HEK293T (cell line): ENCODE measurements around the gene SH3D19.
"Not testable (repeated sequence)": the region's sequence is repeated elsewhere in the genome, so short reads cannot be mapped to it uniquely, and the experiment has no call there.

Experiments
- CTCF ChIA-PET: fragments of 350-600 bp; formaldehyde crosslinking; extraction: SDS; loops from one replicate; lab custom pipeline; 2021; ENCODE audit warnings: antibody characterized with exemption, inconsistent platforms; lab: Yijun Ruan, JAX
- POLR2A ChIA-PET: fragments of 350-600 bp; formaldehyde crosslinking; extraction: SDS; loops from one replicate; lab custom pipeline; 2020; ENCODE audit warnings: antibody characterized with exemption, inconsistent platforms; lab: Yijun Ruan, JAX
- DNase-seq: peaks from one replicate; pipeline ENCODE4 v3.0.0; 2012; ENCODE audit warnings: mixed read lengths; ENCODE audit errors: extremely low spot score
- ARNT ChIP-seq: fragments of 450-650 bp; IDR thresholded peaks from 2 replicates; pipeline ENCODE4 v1.6.1; 2017; ENCODE audit warnings: mild to moderate bottlenecking
- BHLHE40 ChIP-seq: fragments of 450-650 bp; IDR thresholded peaks from 2 replicates; pipeline ENCODE4 v1.6.1; 2016; ENCODE audit warnings: mild to moderate bottlenecking, moderate library complexity, borderline replicate concordance
- CTBP1 ChIP-seq: fragments of 450-650 bp; IDR thresholded peaks from 2 replicates; pipeline ENCODE4 v1.6.1; 2016; ENCODE audit warnings: borderline replicate concordance
- ELF4 ChIP-seq: fragments of 450-650 bp; IDR thresholded peaks from 2 replicates; pipeline ENCODE4 v1.6.1; 2017; ENCODE audit warnings: antibody characterized with exemption
- FOXA1 ChIP-seq: fragments of 450-650 bp; IDR thresholded peaks from 2 replicates; pipeline ENCODE4 v1.6.1; 2016; ENCODE audit warnings: mild to moderate bottlenecking
- FOXK2 ChIP-seq: fragments of 450-650 bp; IDR thresholded peaks from 2 replicates; pipeline ENCODE4 v1.6.1; 2016; ENCODE audit warnings: mild to moderate bottlenecking
- FOXM1 ChIP-seq: fragments of 450-650 bp; IDR thresholded peaks from 2 replicates; pipeline ENCODE4 v1.6.1; 2017; ENCODE audit warnings: mild to moderate bottlenecking, borderline replicate concordance
- HDGF ChIP-seq: fragments of 450-650 bp; IDR thresholded peaks from 2 replicates; pipeline ENCODE4 v1.6.1; 2017; ENCODE audit warnings: antibody characterized with exemption, borderline replicate concordance
- L3MBTL2 ChIP-seq: fragments of 450-650 bp; conservative IDR thresholded peaks from 2 replicates; pipeline ENCODE4 v1.6.1; 2016; ENCODE audit warnings: mild to moderate bottlenecking
- LEF1 ChIP-seq: fragments of 450-650 bp; IDR thresholded peaks from 2 replicates; pipeline ENCODE4 v1.6.1; 2017; ENCODE audit warnings: mild to moderate bottlenecking, borderline replicate concordance
- NFRKB ChIP-seq: fragments of 450-650 bp; IDR thresholded peaks from 2 replicates; pipeline ENCODE4 v1.6.1; 2016; ENCODE audit warnings: mild to moderate bottlenecking, moderate library complexity
- PKNOX1 ChIP-seq: fragments of 450-650 bp; IDR thresholded peaks from 2 replicates; pipeline ENCODE4 v1.6.1; 2016
- SP1 ChIP-seq: fragments of 450-650 bp; IDR thresholded peaks from 2 replicates; pipeline ENCODE4 v1.6.1; 2017
- SUZ12 ChIP-seq: fragments of 450-650 bp; IDR thresholded peaks from 2 replicates; pipeline ENCODE4 v1.6.1; 2016; ENCODE audit warnings: mild to moderate bottlenecking
- TARDBP ChIP-seq: fragments of 450-650 bp; IDR thresholded peaks from 2 replicates; pipeline ENCODE4 v1.6.1; 2016
- ZNF384 ChIP-seq: fragments of 450-650 bp; IDR thresholded peaks from 2 replicates; pipeline ENCODE4 v1.6.1; 2016

SH3D19 gene

GRCh38 chr4:151324124-151324751 is 1.2 kb downstream of the SH3D19 start:
- no peak for DNase-seq
- ChIA-PET POLR2A (interaction anchor here (1.0 to 2.3 kb wide), 9 partner anchors 7 to 116 kb away, joined by 3 to 27 read pairs (median 6); partner anchors contain the start of gene PRSS48), CTCF (interaction anchor here (0.6 to 1.4 kb wide), 3 partner anchors 47 to 332 kb away, joined by 3 read pairs; partner anchors contain the start of gene PRSS48)
- TF ChIP-seq ELF4 (no peak), PKNOX1 (0 out of 2 replicates have a peak, but pooled peaks have one; percentile 17)

GRCh38 chr4:151323667-151324066 is 1.7 kb downstream of the SH3D19 start:
- CTCF ChIA-PET, result interaction anchor here (1.4 kb wide), 1 partner anchor 47 kb away, joined by 3 read pairs; the partner anchor contains the start of gene PRSS48
- TF ChIP-seq TARDBP (no peak), FOXA1 (no peak), ARNT (no peak), L3MBTL2 (no peak), CTBP1 (no peak), FOXM1 (no peak), SP1 (no peak), BHLHE40 (no peak), NFRKB (no peak), ZNF384 (no peak)
- DNase-seq, result no peak
- POLR2A ChIA-PET, result interaction anchor here (0.7 to 2.3 kb wide), 2 partner anchors 10 to 154 kb away, joined by 3 to 27 read pairs; no protein-coding TSS in a partner anchor

- DNase-seq, result no peak
- TF ChIP-seq FOXK2 (no peak), FOXA1 (no peak), SUZ12 (no peak), NFRKB (no peak), SP1 (no peak), L3MBTL2 (no peak), ARNT (no peak), BHLHE40 (no peak), CTBP1 (no peak), LEF1 (no peak), ZNF384 (no peak), FOXM1 (no peak), TARDBP (no peak), HDGF (no peak)
- ChIA-PET POLR2A (no interaction called here), CTCF (interaction anchor here (0.6 to 0.7 kb wide), 2 partner anchors 49 to 158 kb away, joined by 4 to 5 read pairs; no protein-coding TSS in a partner anchor)
Measured at GRCh38 chr4:151322570-151322969, 2.8 kb downstream of the SH3D19 start.

GRCh38 chr4:151322161-151322560 is 3.2 kb downstream of the SH3D19 start:
- POLR2A ChIA-PET, DNase-seq: not testable (repeated sequence)
- 0 out of 2 replicates have a peak, but pooled peaks have one; percentile 24 for TF ChIP-seq ZNF384
- CTCF ChIA-PET, result interaction anchor here (0.6 to 0.7 kb wide), 2 partner anchors 48 to 157 kb away, joined by 4 to 5 read pairs; no protein-coding TSS in a partner anchor

GRCh38 chr4:151321586-151321985 is 3.8 kb downstream of the SH3D19 start:
- TF ChIP-seq TARDBP, result no peak
- no peak for TF ChIP-seq ZNF384
- TF ChIP-seq PKNOX1, result no peak
- ChIA-PET POLR2A (no interaction called here), CTCF (interaction anchor here (0.6 kb wide), 1 partner anchor 17 kb away, joined by 3 read pairs; no protein-coding TSS in a partner anchor)
- DNase-seq, result no peak

GRCh38 chr4:151319490-151319889 is 5.9 kb downstream of the SH3D19 start:
- CTCF ChIA-PET, result interaction anchor here (0.6 kb wide), 1 partner anchor 488 kb away, joined by 3 read pairs; no protein-coding TSS in a partner anchor
- POLR2A ChIA-PET, result no interaction called here
- TF ChIP-seq SUZ12 (no peak), SP1 (no peak), FOXA1 (no peak), FOXK2 (no peak), HDGF (no peak), NFRKB (no peak), ARNT (no peak), FOXM1 (no peak), TARDBP (no peak), CTBP1 (no peak), PKNOX1 (no peak), BHLHE40 (no peak), ELF4 (no peak), LEF1 (no peak), L3MBTL2 (no peak), ZNF384 (no peak)
- DNase-seq, result no peak

GRCh38 chr4:151318307-151319006 is 6.9 kb downstream of the SH3D19 start:
- CTCF ChIA-PET, result no interaction called here
- no peak for DNase-seq
- TF ChIP-seq FOXK2, result no peak
- no peak for TF ChIP-seq CTBP1
- TF ChIP-seq FOXM1, result no peak
- TF ChIP-seq FOXA1, result no peak
- POLR2A ChIA-PET, result no interaction called here
